Liver (tissue), 9 donors: Measurements from ENCODE around the gene XRN1. TPM values are rescaled to one million over a fixed set of nuclear protein-coding genes. Genes with fewer than 3 reads are reported as not detected.

ENCODE experiments used
- DNase-seq: peaks from one replicate; pipeline ENCODE4 v3.0.0-alpha.2; 2017; ENCODE audit warnings: low spot score
- H3K27ac ChIP-seq, 2 donors: one replicate each; pipeline ENCODE4 v1.7.0; 2013; ENCODE audit warnings: inconsistent platforms in 2 of 2, low read length in 2 of 2, control low read depth in 1 of 2, low read depth in 1 of 2, mild to moderate bottlenecking in 1 of 2
- H3K27me3 ChIP-seq, 4 donors: one replicate each; pipeline versions ENCODE4 v1.6.1 to v1.7.0; 2013; ENCODE audit warnings: low read length in 3 of 4, inconsistent platforms in 1 of 4, mild to moderate bottlenecking in 1 of 4, moderate library complexity in 1 of 4; ENCODE audit not compliant: control insufficient read depth in 4 of 4, insufficient read depth in 4 of 4
- H3K36me3 ChIP-seq, 4 donors: one replicate each; pipeline versions ENCODE4 v1.6.1 to v1.7.0; 2013; ENCODE audit warnings: low read length in 3 of 4, mild to moderate bottlenecking in 3 of 4, low read depth in 1 of 4, moderate library complexity in 1 of 4; ENCODE audit not compliant: control insufficient read depth in 4 of 4, insufficient read depth in 3 of 4
- H3K4me1 ChIP-seq, 4 donors: one replicate each; pipeline versions ENCODE4 v1.6.1 to v1.7.0; 2013; ENCODE audit warnings: low read length in 3 of 4, mild to moderate bottlenecking in 3 of 4, moderate library complexity in 1 of 4; ENCODE audit not compliant: control insufficient read depth in 4 of 4, insufficient read depth in 4 of 4
- H3K4me3 ChIP-seq, 3 donors: one replicate each; pipeline versions ENCODE4 v1.6.1 to v1.7.0; 2013; ENCODE audit warnings: low read length in 3 of 3, control low read depth in 1 of 3, low read depth in 1 of 3, mild to moderate bottlenecking in 1 of 3
- H3K9ac ChIP-seq, 2 donors: one replicate each; pipeline ENCODE4 v1.7.0; 2013; ENCODE audit warnings: low read length in 2 of 2, mild to moderate bottlenecking in 2 of 2, moderate library complexity in 2 of 2, control low read depth in 1 of 2, low read depth in 1 of 2
- H3K9me3 ChIP-seq, 4 donors: one replicate each; pipeline versions ENCODE4 v1.6.1 to v1.7.0; 2013; ENCODE audit warnings: low read length in 3 of 4; ENCODE audit not compliant: control insufficient read depth in 4 of 4
- ATF3 ChIP-seq: IDR thresholded peaks from 2 replicates; pipeline ENCODE4 v1.6.1; 2016; ENCODE audit warnings: antibody characterized with exemption
- EGR1 ChIP-seq, 2 donors: IDR thresholded peaks; 2 replicates each; pipeline ENCODE4 v1.6.1; 2016 to 2018; ENCODE audit warnings: antibody characterized with exemption in 2 of 2, low read depth in 2 of 2
- FOXA1 ChIP-seq: IDR thresholded peaks from 2 replicates; pipeline ENCODE4 v1.6.1; 2016; ENCODE audit warnings: antibody characterized with exemption
- FOXA2 ChIP-seq: IDR thresholded peaks from 2 replicates; pipeline ENCODE4 v1.6.1; 2016; ENCODE audit warnings: antibody characterized with exemption
- GABPA ChIP-seq, 2 donors: IDR thresholded peaks in 1 of 2; conservative IDR thresholded peaks in 1 of 2; 2 replicates each; pipeline ENCODE4 v1.6.1; 2016; ENCODE audit warnings: antibody characterized with exemption in 2 of 2, mild to moderate bottlenecking in 1 of 2, moderate library complexity in 1 of 2
- HNF4A ChIP-seq, 2 donors: conservative IDR thresholded peaks; 2 replicates each; pipeline ENCODE4 v1.6.1; 2016; ENCODE audit warnings: antibody characterized with exemption in 2 of 2, mild to moderate bottlenecking in 2 of 2
- HNF4G ChIP-seq: IDR thresholded peaks from 2 replicates; pipeline ENCODE4 v1.6.1; 2016; ENCODE audit warnings: antibody characterized with exemption
- JUND ChIP-seq, 2 donors: IDR thresholded peaks; 2 replicates each; pipeline ENCODE4 v1.6.1; 2016; ENCODE audit warnings: antibody characterized with exemption in 2 of 2
- MAX ChIP-seq: IDR thresholded peaks from 2 replicates; pipeline ENCODE4 v1.6.1; 2016; ENCODE audit warnings: antibody characterized with exemption
- NR2F2 ChIP-seq: IDR thresholded peaks from 2 replicates; pipeline ENCODE4 v1.6.1; 2016; ENCODE audit warnings: antibody characterized with exemption
- RAD21 ChIP-seq, 2 donors: IDR thresholded peaks; 2 replicates each; pipeline ENCODE4 v1.6.1; 2016; ENCODE audit warnings: antibody characterized with exemption in 2 of 2, mild to moderate bottlenecking in 2 of 2
- RXRA ChIP-seq, 2 donors: IDR thresholded peaks; 2 replicates each; pipeline ENCODE4 v1.6.1; 2017 to 2018; ENCODE audit warnings: antibody characterized with exemption in 2 of 2, mild to moderate bottlenecking in 1 of 2
- SP1 ChIP-seq: IDR thresholded peaks from 2 replicates; pipeline ENCODE4 v1.6.1; 2018; ENCODE audit warnings: antibody characterized with exemption, mild to moderate bottlenecking
- TAF1 ChIP-seq: conservative IDR thresholded peaks from 2 replicates; pipeline ENCODE4 v1.6.1; 2016; ENCODE audit warnings: antibody characterized with exemption, mild to moderate bottlenecking
- YY1 ChIP-seq: IDR thresholded peaks from 2 replicates; pipeline ENCODE4 v1.6.1; 2016; ENCODE audit warnings: antibody characterized with exemption, mild to moderate bottlenecking
- WGBS: extraction: QIAGEN DNeasy Blood & Tissue Kit; methylation state at CpG from one replicate; pipeline ENCODE4 v1.1.7; 2013; 5-methylcytosine and 5-hydroxymethylcytosine counted together
- polyA plus RNA-seq, 2 donors: library from polyadenylated mRNA; stranded (reverse) in 1 of 2; unstranded in 1 of 2; fragments of 200-250 nt in 1 of 2; fragments of >200 nt in 1 of 2; fragmentation: Nextera tagmentation in 1 of 2; extraction: Ambion mirVana in 1 of 2; gene quantifications; one replicate each; pipeline versions ENCODE4 v1.2.1 to v1.2.3, GENCODE V29; 2013 to 2015
- total RNA-seq, 2 donors: library from RNA; depleted of rRNA; stranded (reverse); fragments of >200 nt; gene quantifications; one replicate each; pipeline ENCODE4 v1.2.3, GENCODE V29; 2014
- TF ChIP-seq, protein P1 (sequence below): IDR thresholded peaks from 2 replicates; pipeline ENCODE4 v1.6.1; 2016; ENCODE audit warnings: antibody characterized with exemption, mild to moderate bottlenecking
- TF ChIP-seq, protein P2 (sequence below): fragments of 150-350 bp; IDR thresholded peaks from 2 replicates; pipeline ENCODE4 v1.5.1; 2017; ENCODE audit warnings: improper control_type of control experiment, low read depth, low read length; ENCODE audit not compliant: missing input control
- TF ChIP-seq, protein P3 (sequence below): IDR thresholded peaks from 2 replicates; pipeline ENCODE4 v1.6.1; 2016; ENCODE audit warnings: antibody characterized with exemption
- donor health status: healthy.
- donor health status: healthy.
- donor health status: healthy.
- donor health status: healthy.
- donor health status: healthy.

The XRN1 gene
- total and polyA plus RNA-seq, 4 donors, result 4.3 to 41.4 (median 25.9) TPM

DNA sequence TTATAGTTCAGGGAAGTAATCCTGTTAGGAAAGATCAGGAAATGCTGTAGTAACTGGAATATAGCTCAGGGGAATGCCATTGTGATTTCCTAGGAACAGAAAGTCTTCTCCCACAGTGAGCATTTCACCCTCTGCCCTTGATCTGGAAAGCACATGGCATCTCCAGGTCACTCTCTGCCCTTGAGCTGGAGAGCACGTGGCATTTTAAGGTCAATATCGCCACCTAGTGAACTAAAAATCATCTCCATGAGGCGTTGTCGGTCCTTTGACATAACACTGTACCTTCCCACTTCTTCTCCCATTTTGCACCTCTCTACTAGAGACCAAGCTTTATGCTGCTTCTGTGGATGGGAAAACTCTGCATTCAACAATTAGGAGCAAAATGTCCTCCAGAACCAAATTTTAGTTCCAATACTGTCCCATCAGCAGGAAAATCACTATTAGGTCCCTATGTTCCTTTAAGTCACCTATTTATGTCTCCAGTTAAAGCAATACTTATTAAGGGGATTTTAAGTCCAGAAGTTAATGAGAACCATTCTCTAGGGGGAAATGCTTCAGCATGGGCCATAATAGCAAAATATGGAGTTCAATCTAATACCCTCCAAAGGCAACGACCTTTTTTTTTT is 167.8 kb downstream of the XRN1 start:
- Histone ChIP-seq H3K4me3 (no peak overlapping the region), H3K27ac (no peak overlapping the region), H3K9ac (no peak overlapping the region), H3K36me3 (no peaks in the 10 kb centered on the region), H3K4me1 (no peaks in the 10 kb centered on the region), H3K9me3 (no peaks in the 10 kb centered on the region), H3K27me3 (no peaks in the 10 kb centered on the region)
- 19% methylated on average over 5 of the region's 5 CpGs for WGBS
- TF ChIP-seq EGR1 (IDR thresholded peaks at IDR 0.05; ENCODE audit: low read depth in 2 of 2) (no peak), JUND (IDR thresholded peaks at IDR 0.05) (no peak), FOXA1 (no peak), NR2F2 (peak; percentile 71), MAX (peak; percentile 94), GABPA (IDR thresholded peaks at IDR 0.05 in 1 of 2, conservative IDR thresholded peaks at IDR 0.05 in 1 of 2) (no peak), TAF1 (no peak), ATF3 (no peak), SP1 (peak; percentile 10), RAD21 (IDR thresholded peaks at IDR 0.05) (peak; percentile 92 to 95), HNF4G (no peak), RXRA (IDR thresholded peaks at IDR 0.05) (peak; percentile 51 to 71), YY1 (peak; percentile 18), FOXA2 (peak; percentile 9), HNF4A (conservative IDR thresholded peaks at IDR 0.05) (peak; percentile 23 to 52)
- TF ChIP-seq, protein P1, sequence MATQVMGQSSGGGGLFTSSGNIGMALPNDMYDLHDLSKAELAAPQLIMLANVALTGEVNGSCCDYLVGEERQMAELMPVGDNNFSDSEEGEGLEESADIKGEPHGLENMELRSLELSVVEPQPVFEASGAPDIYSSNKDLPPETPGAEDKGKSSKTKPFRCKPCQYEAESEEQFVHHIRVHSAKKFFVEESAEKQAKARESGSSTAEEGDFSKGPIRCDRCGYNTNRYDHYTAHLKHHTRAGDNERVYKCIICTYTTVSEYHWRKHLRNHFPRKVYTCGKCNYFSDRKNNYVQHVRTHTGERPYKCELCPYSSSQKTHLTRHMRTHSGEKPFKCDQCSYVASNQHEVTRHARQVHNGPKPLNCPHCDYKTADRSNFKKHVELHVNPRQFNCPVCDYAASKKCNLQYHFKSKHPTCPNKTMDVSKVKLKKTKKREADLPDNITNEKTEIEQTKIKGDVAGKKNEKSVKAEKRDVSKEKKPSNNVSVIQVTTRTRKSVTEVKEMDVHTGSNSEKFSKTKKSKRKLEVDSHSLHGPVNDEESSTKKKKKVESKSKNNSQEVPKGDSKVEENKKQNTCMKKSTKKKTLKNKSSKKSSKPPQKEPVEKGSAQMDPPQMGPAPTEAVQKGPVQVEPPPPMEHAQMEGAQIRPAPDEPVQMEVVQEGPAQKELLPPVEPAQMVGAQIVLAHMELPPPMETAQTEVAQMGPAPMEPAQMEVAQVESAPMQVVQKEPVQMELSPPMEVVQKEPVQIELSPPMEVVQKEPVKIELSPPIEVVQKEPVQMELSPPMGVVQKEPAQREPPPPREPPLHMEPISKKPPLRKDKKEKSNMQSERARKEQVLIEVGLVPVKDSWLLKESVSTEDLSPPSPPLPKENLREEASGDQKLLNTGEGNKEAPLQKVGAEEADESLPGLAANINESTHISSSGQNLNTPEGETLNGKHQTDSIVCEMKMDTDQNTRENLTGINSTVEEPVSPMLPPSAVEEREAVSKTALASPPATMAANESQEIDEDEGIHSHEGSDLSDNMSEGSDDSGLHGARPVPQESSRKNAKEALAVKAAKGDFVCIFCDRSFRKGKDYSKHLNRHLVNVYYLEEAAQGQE, result no peak
- TF ChIP-seq, protein P2, sequence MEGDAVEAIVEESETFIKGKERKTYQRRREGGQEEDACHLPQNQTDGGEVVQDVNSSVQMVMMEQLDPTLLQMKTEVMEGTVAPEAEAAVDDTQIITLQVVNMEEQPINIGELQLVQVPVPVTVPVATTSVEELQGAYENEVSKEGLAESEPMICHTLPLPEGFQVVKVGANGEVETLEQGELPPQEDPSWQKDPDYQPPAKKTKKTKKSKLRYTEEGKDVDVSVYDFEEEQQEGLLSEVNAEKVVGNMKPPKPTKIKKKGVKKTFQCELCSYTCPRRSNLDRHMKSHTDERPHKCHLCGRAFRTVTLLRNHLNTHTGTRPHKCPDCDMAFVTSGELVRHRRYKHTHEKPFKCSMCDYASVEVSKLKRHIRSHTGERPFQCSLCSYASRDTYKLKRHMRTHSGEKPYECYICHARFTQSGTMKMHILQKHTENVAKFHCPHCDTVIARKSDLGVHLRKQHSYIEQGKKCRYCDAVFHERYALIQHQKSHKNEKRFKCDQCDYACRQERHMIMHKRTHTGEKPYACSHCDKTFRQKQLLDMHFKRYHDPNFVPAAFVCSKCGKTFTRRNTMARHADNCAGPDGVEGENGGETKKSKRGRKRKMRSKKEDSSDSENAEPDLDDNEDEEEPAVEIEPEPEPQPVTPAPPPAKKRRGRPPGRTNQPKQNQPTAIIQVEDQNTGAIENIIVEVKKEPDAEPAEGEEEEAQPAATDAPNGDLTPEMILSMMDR, result peak; percentile 71
- TF ChIP-seq, protein P3, sequence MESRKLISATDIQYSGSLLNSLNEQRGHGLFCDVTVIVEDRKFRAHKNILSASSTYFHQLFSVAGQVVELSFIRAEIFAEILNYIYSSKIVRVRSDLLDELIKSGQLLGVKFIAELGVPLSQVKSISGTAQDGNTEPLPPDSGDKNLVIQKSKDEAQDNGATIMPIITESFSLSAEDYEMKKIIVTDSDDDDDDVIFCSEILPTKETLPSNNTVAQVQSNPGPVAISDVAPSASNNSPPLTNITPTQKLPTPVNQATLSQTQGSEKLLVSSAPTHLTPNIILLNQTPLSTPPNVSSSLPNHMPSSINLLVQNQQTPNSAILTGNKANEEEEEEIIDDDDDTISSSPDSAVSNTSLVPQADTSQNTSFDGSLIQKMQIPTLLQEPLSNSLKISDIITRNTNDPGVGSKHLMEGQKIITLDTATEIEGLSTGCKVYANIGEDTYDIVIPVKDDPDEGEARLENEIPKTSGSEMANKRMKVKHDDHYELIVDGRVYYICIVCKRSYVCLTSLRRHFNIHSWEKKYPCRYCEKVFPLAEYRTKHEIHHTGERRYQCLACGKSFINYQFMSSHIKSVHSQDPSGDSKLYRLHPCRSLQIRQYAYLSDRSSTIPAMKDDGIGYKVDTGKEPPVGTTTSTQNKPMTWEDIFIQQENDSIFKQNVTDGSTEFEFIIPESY, result no peak
- peak; percentile 35 for DNase-seq
